Neural cell (in vitro differentiated cells): ENCODE results near the gene UBAP1. TPM values are rescaled to one million over a fixed set of nuclear protein-coding genes. Genes with fewer than 3 reads are reported as not detected.
"Not testable (repeated sequence)": the region's sequence is repeated elsewhere in the genome, so short reads cannot be mapped to it uniquely, and the experiment has no call there.

Experiments used
- H2AFZ ChIP-seq: fragments of 200-600, 300-800 bp; sonication (generic), shearing (Covaris generic); 2 replicates; pipeline ENCODE4 v1.6.0; 2014; ENCODE audit warnings: low read depth, mild to moderate bottlenecking, antibody characterized with exemption, low read length, moderate library complexity
- H3F3A ChIP-seq: fragments of 200-600 bp; shearing (Covaris generic); 2 replicates; pipeline ENCODE4 v1.6.1; 2016; ENCODE audit warnings: mild to moderate bottlenecking, moderate library complexity, mixed read lengths, antibody characterized with exemption, low read length; ENCODE audit not compliant: insufficient read depth, poor library complexity, severe bottlenecking
- H3K27ac ChIP-seq: fragments of 200-600, 300-800 bp; sonication (generic), shearing (Covaris generic); 2 replicates; pipeline ENCODE4 v1.5.1; 2014; ENCODE audit warnings: mild to moderate bottlenecking, low read length, moderate library complexity
- H3K27me3 ChIP-seq: fragments of 300-800, 200-600 bp; sonication (generic), shearing (Covaris generic); 2 replicates; pipeline ENCODE4 v1.6.0; 2014; ENCODE audit warnings: mild to moderate bottlenecking, low read depth, low read length, moderate library complexity; ENCODE audit not compliant: insufficient read depth
- H3K36me3 ChIP-seq: fragments of 300-800, 200-600 bp; sonication (generic), shearing (Covaris generic); 2 replicates; pipeline ENCODE4 v1.5.1; 2014; ENCODE audit warnings: mild to moderate bottlenecking, antibody characterized with exemption, low read length, moderate library complexity; ENCODE audit not compliant: insufficient read depth
- H3K4me2 ChIP-seq: fragments of 300-800, 200-600 bp; sonication (generic), shearing (Covaris generic); 2 replicates; pipeline ENCODE4 v1.6.0; 2014; ENCODE audit warnings: mild to moderate bottlenecking, low read length
- H3K4me3 ChIP-seq: fragments of 300-800, 200-600 bp; sonication (generic), shearing (Covaris generic); 2 replicates; pipeline ENCODE4 v1.5.1; 2014; ENCODE audit warnings: mild to moderate bottlenecking, low read length, moderate library complexity
- H3K79me2 ChIP-seq: fragments of 200-600 bp; shearing (Covaris generic); replicated peaks from 2 replicates; pipeline ENCODE4 v1.6.0; 2014; ENCODE audit warnings: mild to moderate bottlenecking, low read length, moderate library complexity; ENCODE audit not compliant: insufficient read depth
- H3K9ac ChIP-seq: fragments of 300-800, 200-600 bp; sonication (generic), shearing (Covaris generic); 2 replicates; pipeline ENCODE4 v1.6.1; 2016; ENCODE audit warnings: mild to moderate bottlenecking, low read length, mixed read lengths
- H3K9me2 ChIP-seq: fragments of 200-600 bp; shearing (Covaris generic); 2 replicates; pipeline ENCODE4 v1.6.1; 2016; ENCODE audit warnings: mild to moderate bottlenecking, low read length, mixed read lengths; ENCODE audit not compliant: insufficient read depth
- H3K9me3 ChIP-seq: fragments of 200-600, 300-800 bp; sonication (generic), shearing (Covaris generic); 2 replicates; pipeline ENCODE4 v1.6.1; 2016; ENCODE audit warnings: mild to moderate bottlenecking, mixed run types, low read length, moderate library complexity, mixed read lengths
- H4K20me1 ChIP-seq: fragments of 200-600 bp; shearing (Covaris generic); 2 replicates; pipeline ENCODE4 v1.6.1; 2016; ENCODE audit warnings: mild to moderate bottlenecking, mixed run types; ENCODE audit not compliant: insufficient read depth
- EP300 ChIP-seq: fragments of 450-650 bp; conservative IDR thresholded peaks from 2 replicates; pipeline ENCODE4 v1.6.1; 2014; ENCODE audit warnings: antibody characterized with exemption, mild to moderate bottlenecking, moderate library complexity; ENCODE audit not compliant: poor library complexity, severe bottlenecking
- EZH2 ChIP-seq: fragments of 200-600, 300-800 bp; shearing (Covaris generic), sonication (generic); IDR thresholded peaks from 2 replicates; pipeline ENCODE4 v1.6.1; 2014; ENCODE audit warnings: antibody characterized with exemption, low read length, borderline replicate concordance, mild to moderate bottlenecking; ENCODE audit not compliant: insufficient read depth, poor library complexity, severe bottlenecking
- MXI1 ChIP-seq: fragments of 450-650 bp; conservative IDR thresholded peaks from 2 replicates; pipeline ENCODE4 v1.6.1; 2014; ENCODE audit warnings: antibody characterized with exemption, mild to moderate bottlenecking; ENCODE audit not compliant: poor library complexity, severe bottlenecking
- POLR2AphosphoS5 ChIP-seq: IDR thresholded peaks from 2 replicates; pipeline ENCODE4 v1.6.1; 2012
- RAD21 ChIP-seq: fragments of 450-650 bp; conservative IDR thresholded peaks from 2 replicates; pipeline ENCODE4 v1.6.1; 2014; ENCODE audit warnings: antibody characterized with exemption, mild to moderate bottlenecking, moderate library complexity
- SMC3 ChIP-seq: fragments of 450-650 bp; conservative IDR thresholded peaks from 2 replicates; pipeline ENCODE4 v1.6.1; 2014; ENCODE audit warnings: antibody characterized with exemption, mild to moderate bottlenecking, moderate library complexity; ENCODE audit not compliant: poor library complexity
- TAF1 ChIP-seq: IDR thresholded peaks from 2 replicates; pipeline ENCODE4 v1.6.1; 2012; ENCODE audit warnings: low read depth
- polyA plus RNA-seq: library from polyadenylated mRNA; depleted of rRNA; stranded (reverse); fragments of >200 nt; gene quantifications from 2 replicates; pipeline ENCODE4 v1.2.3, GENCODE V29; 2014
- TF ChIP-seq, protein P1 (sequence below): IDR thresholded peaks from 2 replicates; pipeline ENCODE4 v1.6.1; 2012; ENCODE audit warnings: borderline replicate concordance
- TF ChIP-seq, protein P2 (sequence below): fragments of 450-650 bp; IDR thresholded peaks from 2 replicates; pipeline ENCODE4 v1.5.1; 2014; ENCODE audit warnings: antibody characterized with exemption, mild to moderate bottlenecking, moderate library complexity; ENCODE audit not compliant: poor library complexity, severe bottlenecking

The UBAP1 gene
- polyA plus RNA-seq, 1 donor from 2014 or later: 35.1 TPM

DNA sequence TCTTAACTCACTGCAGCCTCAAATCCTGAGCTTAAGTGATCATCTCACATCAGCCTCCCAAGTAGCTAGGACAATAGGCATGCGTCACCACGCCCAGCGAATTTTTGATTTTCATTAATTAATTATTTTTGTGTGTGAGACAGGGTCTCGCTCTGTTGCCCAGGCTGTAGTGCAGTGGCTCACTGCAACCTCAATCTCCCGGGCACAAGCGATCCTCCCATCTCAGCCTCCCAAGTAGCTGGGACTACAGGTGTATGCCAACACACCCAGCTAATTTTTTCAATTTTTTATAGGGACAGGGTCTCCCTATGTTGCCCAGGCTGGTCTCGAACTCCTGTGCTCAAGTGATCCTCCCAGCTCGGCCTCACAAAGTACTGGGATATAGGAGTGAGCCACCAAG lies 41.4 kb downstream of the UBAP1 start:
- Histone ChIP-seq H3K4me2 (no peak overlapping the region), H3F3A (no peaks in the 10 kb centered on the region), H3K9me2 (no peaks in the 10 kb centered on the region), H3K27me3 (no peaks in the 10 kb centered on the region), H3K79me2 (no peaks in the 10 kb centered on the region), H3K36me3 (no peaks in the 10 kb centered on the region), H3K9ac (no peak overlapping the region), H4K20me1 (no peaks in the 10 kb centered on the region), H2AFZ (no peak overlapping the region), H3K4me3 (no peak overlapping the region), H3K9me3 (no peaks in the 10 kb centered on the region), H3K27ac (no peak overlapping the region)
- no peak for TF ChIP-seq EP300
- TF ChIP-seq MXI1: no peak
- TF ChIP-seq, protein P1, sequence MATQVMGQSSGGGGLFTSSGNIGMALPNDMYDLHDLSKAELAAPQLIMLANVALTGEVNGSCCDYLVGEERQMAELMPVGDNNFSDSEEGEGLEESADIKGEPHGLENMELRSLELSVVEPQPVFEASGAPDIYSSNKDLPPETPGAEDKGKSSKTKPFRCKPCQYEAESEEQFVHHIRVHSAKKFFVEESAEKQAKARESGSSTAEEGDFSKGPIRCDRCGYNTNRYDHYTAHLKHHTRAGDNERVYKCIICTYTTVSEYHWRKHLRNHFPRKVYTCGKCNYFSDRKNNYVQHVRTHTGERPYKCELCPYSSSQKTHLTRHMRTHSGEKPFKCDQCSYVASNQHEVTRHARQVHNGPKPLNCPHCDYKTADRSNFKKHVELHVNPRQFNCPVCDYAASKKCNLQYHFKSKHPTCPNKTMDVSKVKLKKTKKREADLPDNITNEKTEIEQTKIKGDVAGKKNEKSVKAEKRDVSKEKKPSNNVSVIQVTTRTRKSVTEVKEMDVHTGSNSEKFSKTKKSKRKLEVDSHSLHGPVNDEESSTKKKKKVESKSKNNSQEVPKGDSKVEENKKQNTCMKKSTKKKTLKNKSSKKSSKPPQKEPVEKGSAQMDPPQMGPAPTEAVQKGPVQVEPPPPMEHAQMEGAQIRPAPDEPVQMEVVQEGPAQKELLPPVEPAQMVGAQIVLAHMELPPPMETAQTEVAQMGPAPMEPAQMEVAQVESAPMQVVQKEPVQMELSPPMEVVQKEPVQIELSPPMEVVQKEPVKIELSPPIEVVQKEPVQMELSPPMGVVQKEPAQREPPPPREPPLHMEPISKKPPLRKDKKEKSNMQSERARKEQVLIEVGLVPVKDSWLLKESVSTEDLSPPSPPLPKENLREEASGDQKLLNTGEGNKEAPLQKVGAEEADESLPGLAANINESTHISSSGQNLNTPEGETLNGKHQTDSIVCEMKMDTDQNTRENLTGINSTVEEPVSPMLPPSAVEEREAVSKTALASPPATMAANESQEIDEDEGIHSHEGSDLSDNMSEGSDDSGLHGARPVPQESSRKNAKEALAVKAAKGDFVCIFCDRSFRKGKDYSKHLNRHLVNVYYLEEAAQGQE: no peak
- TF ChIP-seq SMC3: no peak
- TF ChIP-seq EZH2: no peak
- TF ChIP-seq RAD21: no peak
- TF ChIP-seq POLR2AphosphoS5: no peak
- TF ChIP-seq TAF1: no peak
- TF ChIP-seq, protein P2, sequence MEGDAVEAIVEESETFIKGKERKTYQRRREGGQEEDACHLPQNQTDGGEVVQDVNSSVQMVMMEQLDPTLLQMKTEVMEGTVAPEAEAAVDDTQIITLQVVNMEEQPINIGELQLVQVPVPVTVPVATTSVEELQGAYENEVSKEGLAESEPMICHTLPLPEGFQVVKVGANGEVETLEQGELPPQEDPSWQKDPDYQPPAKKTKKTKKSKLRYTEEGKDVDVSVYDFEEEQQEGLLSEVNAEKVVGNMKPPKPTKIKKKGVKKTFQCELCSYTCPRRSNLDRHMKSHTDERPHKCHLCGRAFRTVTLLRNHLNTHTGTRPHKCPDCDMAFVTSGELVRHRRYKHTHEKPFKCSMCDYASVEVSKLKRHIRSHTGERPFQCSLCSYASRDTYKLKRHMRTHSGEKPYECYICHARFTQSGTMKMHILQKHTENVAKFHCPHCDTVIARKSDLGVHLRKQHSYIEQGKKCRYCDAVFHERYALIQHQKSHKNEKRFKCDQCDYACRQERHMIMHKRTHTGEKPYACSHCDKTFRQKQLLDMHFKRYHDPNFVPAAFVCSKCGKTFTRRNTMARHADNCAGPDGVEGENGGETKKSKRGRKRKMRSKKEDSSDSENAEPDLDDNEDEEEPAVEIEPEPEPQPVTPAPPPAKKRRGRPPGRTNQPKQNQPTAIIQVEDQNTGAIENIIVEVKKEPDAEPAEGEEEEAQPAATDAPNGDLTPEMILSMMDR: no peak

DNA sequence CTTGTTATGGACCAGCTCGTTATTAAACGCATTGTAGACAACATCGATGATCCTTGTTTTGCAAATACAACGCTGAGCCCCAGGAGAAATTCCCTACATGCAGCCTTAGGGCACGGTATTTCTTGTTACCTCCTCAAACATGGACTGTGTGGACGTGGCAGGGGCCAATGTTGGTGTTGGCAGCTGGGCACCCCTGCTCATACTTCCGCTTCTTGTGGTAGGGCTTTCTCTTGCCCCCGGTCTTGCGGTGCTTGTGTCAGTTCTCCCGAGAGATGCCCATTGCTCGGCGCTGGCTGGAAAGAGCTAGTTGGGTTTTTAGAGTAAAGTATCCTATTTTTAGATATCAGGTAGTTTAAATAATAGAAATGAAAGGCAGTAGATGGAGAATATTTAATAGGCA lies 45.5 kb downstream of the UBAP1 start:
- Histone ChIP-seq H3K4me3 (no peak overlapping the region), H3K9me3 (no peaks in the 10 kb centered on the region), H4K20me1 (no peaks in the 10 kb centered on the region), H3K9me2 (no peaks in the 10 kb centered on the region), H3K36me3 (no peaks in the 10 kb centered on the region), H2AFZ (no peak overlapping the region), H3K4me2 (no peak overlapping the region), H3K9ac (no peak overlapping the region), H3F3A (no peaks in the 10 kb centered on the region), H3K27me3 (no peaks in the 10 kb centered on the region), H3K79me2 (no peaks in the 10 kb centered on the region), H3K27ac (no peak overlapping the region)
- TF ChIP-seq MXI1 (no peak), EP300 (no peak), EZH2 (no peak), SMC3 (no peak), RAD21 (no peak), TAF1 (no peak), POLR2AphosphoS5 (no peak)
- TF ChIP-seq, protein P1: no peak
- TF ChIP-seq, protein P2: no peak

DNA sequence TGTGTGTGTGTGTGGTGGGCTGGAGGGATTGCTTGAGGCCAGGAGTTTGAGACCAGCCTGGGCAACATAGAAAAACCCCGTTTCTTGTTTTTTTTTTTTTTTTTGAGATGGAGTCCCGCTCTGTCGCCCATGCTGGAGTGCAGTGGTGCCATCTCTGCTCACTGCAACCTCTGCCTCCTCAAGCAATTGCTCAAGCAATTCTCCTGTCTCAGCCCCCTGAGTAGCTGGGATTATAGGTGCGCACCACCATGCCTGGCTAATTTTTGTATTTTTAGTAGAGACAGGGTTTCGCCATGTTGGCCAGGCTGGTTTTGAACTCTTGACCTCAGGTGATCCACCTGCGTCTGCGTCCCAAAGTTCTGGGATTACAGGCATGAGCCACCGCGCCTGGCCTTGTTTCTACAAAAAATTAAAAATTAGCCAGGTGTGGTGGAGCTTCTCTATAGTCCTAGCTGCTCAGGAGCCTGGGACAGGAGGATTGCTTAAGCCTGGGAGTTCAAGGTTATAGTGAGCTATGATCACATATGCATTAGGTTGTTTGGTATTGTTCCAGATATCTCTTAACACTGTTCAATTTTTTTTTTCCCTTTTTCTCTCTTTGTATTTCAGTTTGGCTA lies 47.4 kb downstream of the UBAP1 start:
- H3K4me2 ChIP-seq, H3K36me3 ChIP-seq, H3K9me3 ChIP-seq, H3K27me3 ChIP-seq, H3K9ac ChIP-seq, H3K79me2 ChIP-seq, H3F3A ChIP-seq, H3K27ac ChIP-seq, H4K20me1 ChIP-seq, H3K4me3 ChIP-seq, H3K9me2 ChIP-seq, H2AFZ ChIP-seq: not testable (repeated sequence)
